ENCODE measurements around the gene CXCL1. TPM values are rescaled to one million over a fixed set of nuclear protein-coding genes. Genes with fewer than 3 reads are reported as not detected.

CXCL1 gene
- total and polyA plus RNA-seq, 3 donors from 2014 or later = 0.74 to 1.5 TPM; not detected in 1

DNA sequence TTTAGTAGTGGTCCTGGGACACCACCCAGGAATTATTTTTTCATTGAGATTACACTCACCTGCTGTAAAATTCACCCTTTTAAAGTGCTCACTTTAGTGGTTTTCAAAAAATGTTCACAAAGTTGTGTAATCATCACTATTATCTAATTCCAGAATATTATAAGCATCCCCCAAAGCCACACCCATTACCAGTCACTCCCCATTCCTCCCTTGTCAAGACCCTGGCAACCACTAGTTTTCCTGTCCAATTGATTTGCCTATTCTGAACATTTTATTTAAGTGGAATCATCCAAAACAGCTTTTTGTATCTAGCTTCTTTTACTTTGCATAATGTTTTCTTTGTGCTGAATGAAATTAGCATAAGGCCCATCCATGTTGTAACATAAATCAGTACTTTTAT, 45.4 kb upstream of the CXCL1 start:
- intact Hi-C loops (cut with DNase I; ENCODE audit: low total_unique reads) = no loop called here
- no peaks in the 10 kb centered on the region for H3K36me3 ChIP-seq (ENCODE audit: low read depth, missing control alignments)
- DNase-seq = no peak
- no peak for TF ChIP-seq POLR2A (IDR thresholded peaks at IDR 0.05)
- TF ChIP-seq, protein P1, sequence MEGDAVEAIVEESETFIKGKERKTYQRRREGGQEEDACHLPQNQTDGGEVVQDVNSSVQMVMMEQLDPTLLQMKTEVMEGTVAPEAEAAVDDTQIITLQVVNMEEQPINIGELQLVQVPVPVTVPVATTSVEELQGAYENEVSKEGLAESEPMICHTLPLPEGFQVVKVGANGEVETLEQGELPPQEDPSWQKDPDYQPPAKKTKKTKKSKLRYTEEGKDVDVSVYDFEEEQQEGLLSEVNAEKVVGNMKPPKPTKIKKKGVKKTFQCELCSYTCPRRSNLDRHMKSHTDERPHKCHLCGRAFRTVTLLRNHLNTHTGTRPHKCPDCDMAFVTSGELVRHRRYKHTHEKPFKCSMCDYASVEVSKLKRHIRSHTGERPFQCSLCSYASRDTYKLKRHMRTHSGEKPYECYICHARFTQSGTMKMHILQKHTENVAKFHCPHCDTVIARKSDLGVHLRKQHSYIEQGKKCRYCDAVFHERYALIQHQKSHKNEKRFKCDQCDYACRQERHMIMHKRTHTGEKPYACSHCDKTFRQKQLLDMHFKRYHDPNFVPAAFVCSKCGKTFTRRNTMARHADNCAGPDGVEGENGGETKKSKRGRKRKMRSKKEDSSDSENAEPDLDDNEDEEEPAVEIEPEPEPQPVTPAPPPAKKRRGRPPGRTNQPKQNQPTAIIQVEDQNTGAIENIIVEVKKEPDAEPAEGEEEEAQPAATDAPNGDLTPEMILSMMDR (IDR thresholded peaks at IDR 0.05) = no peak
- no peaks in the 10 kb centered on the region for H3K27me3 ChIP-seq
- no peak overlapping the region for H3K27ac ChIP-seq
- no peaks in the 10 kb centered on the region for H3K4me1 ChIP-seq
- no peaks in the 10 kb centered on the region for H3K9me3 ChIP-seq
- no peak overlapping the region for H3K4me3 ChIP-seq

DNA sequence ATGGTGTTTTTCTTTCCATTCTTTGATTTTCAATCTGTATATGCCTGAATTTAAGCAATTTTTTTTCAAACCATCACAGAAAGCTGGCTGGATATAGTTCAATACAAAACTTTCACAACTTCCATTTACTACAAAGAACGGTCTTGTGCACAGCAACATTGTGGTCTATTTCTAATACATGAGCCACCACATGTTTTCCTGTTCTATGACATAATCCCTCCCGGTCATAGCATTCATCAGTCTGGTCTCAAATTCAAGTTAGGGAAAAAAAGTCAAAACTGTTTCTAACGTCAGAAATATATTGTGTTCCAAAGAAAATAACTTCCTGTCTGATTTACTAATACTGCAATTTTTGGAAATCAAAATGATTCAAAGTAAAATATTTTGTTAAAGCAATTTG, 40.2 kb upstream of the CXCL1 start:
- Histone ChIP-seq H3K4me3 (no peak overlapping the region), H3K9me3 (no peaks in the 10 kb centered on the region), H3K27me3 (no peaks in the 10 kb centered on the region), H3K4me1 (no peaks in the 10 kb centered on the region), H3K27ac (no peak overlapping the region), H3K36me3 (ENCODE audit: low read depth, missing control alignments) (no peaks in the 10 kb centered on the region)
- no peak for TF ChIP-seq POLR2A (IDR thresholded peaks at IDR 0.05)
- TF ChIP-seq, protein P1 (IDR thresholded peaks at IDR 0.05) = no peak
- DNase-seq = no peak
- intact Hi-C loops (cut with DNase I; ENCODE audit: low total_unique reads) = no loop called here
- 82 to 83% methylated on average over 3 of the region's 3 CpGs for WGBS, 2 donors

DNA sequence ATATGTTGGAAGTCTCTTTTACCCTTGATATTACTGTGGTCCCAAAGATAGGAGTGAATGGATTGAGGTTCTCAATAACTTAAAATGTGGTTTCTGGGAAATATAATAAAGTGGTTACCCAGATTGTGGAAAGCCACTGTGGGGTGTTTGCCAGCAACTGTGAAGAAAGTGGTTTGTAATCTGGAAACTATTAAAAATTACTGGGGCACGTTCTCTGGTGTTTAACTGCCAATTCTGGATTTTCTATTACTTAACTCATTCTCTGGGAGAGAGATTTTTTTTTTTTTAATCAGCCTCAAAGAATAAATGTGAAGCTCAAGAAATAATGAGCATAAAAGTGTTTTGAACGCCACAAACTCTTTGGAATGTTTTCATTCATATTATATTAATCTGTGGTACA, 37.6 kb upstream of the CXCL1 start:
- H3K9me3 ChIP-seq = no peaks in the 10 kb centered on the region
- no peak overlapping the region for H3K27ac ChIP-seq
- H3K4me1 ChIP-seq = no peaks in the 10 kb centered on the region
- H3K27me3 ChIP-seq = no peaks in the 10 kb centered on the region
- intact Hi-C loops (cut with DNase I; ENCODE audit: low total_unique reads) = no loop called here
- H3K4me3 ChIP-seq = no peak overlapping the region
- no peak for DNase-seq
- no peak for TF ChIP-seq POLR2A (IDR thresholded peaks at IDR 0.05)
- TF ChIP-seq, protein P1 (IDR thresholded peaks at IDR 0.05) = no peak
- 63 to 70% methylated on average over 2 of the region's 2 CpGs for WGBS, 2 donors
- no peaks in the 10 kb centered on the region for H3K36me3 ChIP-seq (ENCODE audit: low read depth, missing control alignments)

DNA sequence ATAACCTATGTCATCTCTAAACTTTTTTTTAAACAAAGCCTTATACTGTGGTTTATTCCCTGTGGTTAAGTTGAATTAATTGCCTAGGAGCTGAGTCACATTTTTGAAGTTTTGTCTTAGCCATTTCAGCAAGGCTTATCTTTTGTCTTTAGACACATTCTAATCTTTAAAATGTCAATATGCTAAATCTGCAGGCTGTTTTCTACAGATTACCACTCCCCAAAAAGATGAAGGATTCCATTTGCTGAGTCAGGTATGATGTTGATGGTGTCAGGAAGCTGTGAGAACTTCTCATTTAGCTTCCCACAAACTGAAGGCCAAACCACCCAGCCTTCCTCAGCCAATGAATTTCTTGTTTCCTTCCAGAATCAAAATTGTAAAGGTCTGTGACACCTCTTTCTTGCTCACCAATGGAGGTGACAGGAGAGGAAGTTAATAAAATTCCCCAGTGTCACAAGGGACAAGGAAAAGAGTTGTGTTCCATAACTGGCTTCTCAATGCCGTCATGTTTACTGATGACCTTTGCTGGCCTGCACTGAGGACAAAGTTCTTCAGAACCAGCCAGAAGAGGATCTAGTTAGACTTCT, 36.4 kb upstream of the CXCL1 start:
- no peaks in the 10 kb centered on the region for H3K27me3 ChIP-seq
- no peaks in the 10 kb centered on the region for H3K9me3 ChIP-seq
- TF ChIP-seq, protein P1 (IDR thresholded peaks at IDR 0.05) = no peak
- no peak for TF ChIP-seq POLR2A (IDR thresholded peaks at IDR 0.05)
- no peak for DNase-seq
- H3K4me3 ChIP-seq = no peak overlapping the region
- H3K27ac ChIP-seq = no peak overlapping the region
- H3K4me1 ChIP-seq = no peaks in the 10 kb centered on the region
- intact Hi-C loops (cut with DNase I; ENCODE audit: low total_unique reads) = no loop called here
- 85 to 89% methylated on average over 1 of the region's 1 CpG for WGBS, 2 donors
- H3K36me3 ChIP-seq (ENCODE audit: low read depth, missing control alignments) = no peaks in the 10 kb centered on the region
